DMS53 (cell line): ENCODE data around the gene VSTM2L.

Source experiments
- DNase-seq: peaks from one replicate; lab custom pipeline; 2025; lab: John Stamatoyannopoulos, UW

VSTM2L gene

GRCh38 chr20:37968841-37969401, 66.0 kb downstream of the VSTM2L start:
- peak; percentile 43 for DNase-seq

GRCh38 chr20:37969949-37970855, 67.3 kb downstream of the VSTM2L start:
- DNase-seq, result no peak

GRCh38 chr20:37970856-37971245, 67.9 kb downstream of the VSTM2L start:
- DNase-seq, result no peak

GRCh38 chr20:37971561-37972127, 68.7 kb downstream of the VSTM2L start:
- no peak for DNase-seq

GRCh38 chr20:37972256-37973058, 69.5 kb downstream of the VSTM2L start:
- no peak for DNase-seq

GRCh38 chr20:37973059-37973910, 70.4 kb downstream of the VSTM2L start:
- DNase-seq, result no peak

GRCh38 chr20:37976887-37977286, 74.0 kb downstream of the VSTM2L start:
- no peak for DNase-seq

- DNase-seq, result no peak
Observed at GRCh38 chr20:37977338-37977737, 74.4 kb downstream of the VSTM2L start.

GRCh38 chr20:37977786-37978185, 74.9 kb downstream of the VSTM2L start:
- DNase-seq, result no peak

- no peak for DNase-seq
Observed at GRCh38 chr20:37979021-37979985, 76.4 kb downstream of the VSTM2L start.

- DNase-seq, result no peak
Observed at GRCh38 chr20:37980383-37980782, 77.5 kb downstream of the VSTM2L start.

- DNase-seq, result no peak
Observed at GRCh38 chr20:37980876-37981275, 77.9 kb downstream of the VSTM2L start.

GRCh38 chr20:37981568-37981967, 78.6 kb downstream of the VSTM2L start:
- no peak for DNase-seq

GRCh38 chr20:37983286-37983685, 80.4 kb downstream of the VSTM2L start:
- DNase-seq, result no peak

- DNase-seq, result no peak
Observed at GRCh38 chr20:37984018-37984785, 81.3 kb downstream of the VSTM2L start.

GRCh38 chr20:37986044-37986858, 83.3 kb downstream of the VSTM2L start:
- no peak for DNase-seq

- DNase-seq, result no peak
Observed at GRCh38 chr20:37986873-37987601, 84.1 kb downstream of the VSTM2L start.
